ENCODE measurements around the gene TAS2R4.
A peak's percentile ranks its signal among the peaks of the same experiment; 100 is the strongest.

DNA sequence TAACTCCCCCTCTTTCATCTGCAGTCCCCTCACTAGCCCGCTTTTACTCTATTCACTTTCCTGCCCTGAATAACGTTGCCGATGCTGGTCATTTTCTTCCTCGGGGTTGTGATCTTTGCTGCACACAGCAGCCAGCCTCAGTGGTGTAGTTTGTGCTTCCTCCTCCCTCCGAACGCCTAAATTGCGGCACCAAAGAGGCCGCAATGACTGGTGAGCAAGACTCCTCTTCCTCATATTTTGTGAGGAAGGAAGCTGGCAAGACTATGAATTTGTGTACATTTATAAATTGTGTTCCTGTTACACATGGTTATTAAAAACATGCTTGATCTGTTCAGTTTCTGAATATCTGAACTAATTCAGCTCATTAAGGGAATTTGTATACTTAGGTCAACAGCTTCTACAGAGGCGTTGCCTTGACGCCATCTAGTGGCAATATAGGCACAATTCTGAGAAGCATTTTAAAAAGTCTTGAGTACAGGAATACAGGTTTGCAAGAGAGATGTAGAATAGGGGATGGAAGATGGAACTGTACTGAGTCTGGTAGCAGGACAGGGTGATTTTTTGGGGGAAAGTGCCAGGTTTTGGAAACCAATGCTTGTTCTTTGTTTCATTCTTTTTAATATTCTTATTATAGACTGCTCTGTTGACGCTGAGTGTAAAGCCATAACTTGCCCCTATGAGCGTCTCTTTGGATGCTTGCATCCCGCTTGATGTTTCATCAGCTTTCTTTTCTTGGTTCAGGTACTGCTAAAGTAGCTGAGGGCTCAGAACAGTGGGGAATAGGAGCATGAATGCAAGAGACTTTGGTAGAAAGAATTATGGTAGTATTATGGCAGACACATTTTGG, 9.5 kb downstream of the TAS2R4 start:
- TF ChIP-seq, protein P1, sequence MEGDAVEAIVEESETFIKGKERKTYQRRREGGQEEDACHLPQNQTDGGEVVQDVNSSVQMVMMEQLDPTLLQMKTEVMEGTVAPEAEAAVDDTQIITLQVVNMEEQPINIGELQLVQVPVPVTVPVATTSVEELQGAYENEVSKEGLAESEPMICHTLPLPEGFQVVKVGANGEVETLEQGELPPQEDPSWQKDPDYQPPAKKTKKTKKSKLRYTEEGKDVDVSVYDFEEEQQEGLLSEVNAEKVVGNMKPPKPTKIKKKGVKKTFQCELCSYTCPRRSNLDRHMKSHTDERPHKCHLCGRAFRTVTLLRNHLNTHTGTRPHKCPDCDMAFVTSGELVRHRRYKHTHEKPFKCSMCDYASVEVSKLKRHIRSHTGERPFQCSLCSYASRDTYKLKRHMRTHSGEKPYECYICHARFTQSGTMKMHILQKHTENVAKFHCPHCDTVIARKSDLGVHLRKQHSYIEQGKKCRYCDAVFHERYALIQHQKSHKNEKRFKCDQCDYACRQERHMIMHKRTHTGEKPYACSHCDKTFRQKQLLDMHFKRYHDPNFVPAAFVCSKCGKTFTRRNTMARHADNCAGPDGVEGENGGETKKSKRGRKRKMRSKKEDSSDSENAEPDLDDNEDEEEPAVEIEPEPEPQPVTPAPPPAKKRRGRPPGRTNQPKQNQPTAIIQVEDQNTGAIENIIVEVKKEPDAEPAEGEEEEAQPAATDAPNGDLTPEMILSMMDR (conservative IDR thresholded peaks at IDR 0.05 in 1 of 2, IDR thresholded peaks at IDR 0.05 in 1 of 2; ENCODE audit: extremely low read depth in 1 of 2, insufficient read depth in 1 of 2, low read depth in 1 of 2, low read length in 2 of 2), result peak; percentile 77 to 95
- TF ChIP-seq EZH2 (IDR thresholded peaks at IDR 0.05; ENCODE audit: borderline replicate concordance, low read length), result no peak

Measured in mammary epithelial cell (primary cell).